Lung (tissue), 12 donors: ENCODE results near the gene COX11. TPM values are rescaled to one million over a fixed set of nuclear protein-coding genes. Genes with fewer than 3 reads are reported as not detected.

Source experiments
- ATAC-seq: fragments of 200-7000 bp; cut with Tn5 transposase; one replicate; pipeline ENCODE4 v1.9.1; 2020; ENCODE audit warnings: moderate number of reproducible peaks; ENCODE audit not compliant: insufficient read depth, low FRiP score
- DNase-seq, 3 donors: peaks; one replicate each; pipeline ENCODE4 v3.0.0-alpha.2; 2013 to 2017
- H3K27ac ChIP-seq, 2 donors: one replicate each; pipeline ENCODE4 v1.5.1; 2013; ENCODE audit warnings: mild to moderate bottlenecking in 2 of 2, moderate library complexity in 2 of 2, control low read depth in 1 of 2, inconsistent platforms in 1 of 2, low read depth in 1 of 2, low read length in 1 of 2
- H3K27me3 ChIP-seq, 3 donors: one replicate each; pipeline ENCODE4 v1.5.1; 2013; ENCODE audit warnings: low read length in 2 of 3; ENCODE audit not compliant: control insufficient read depth in 3 of 3, insufficient read depth in 3 of 3
- H3K36me3 ChIP-seq, 4 donors: one replicate each; pipeline ENCODE4 v1.5.1; 2013; ENCODE audit warnings: low read length in 4 of 4, mild to moderate bottlenecking in 1 of 4, moderate library complexity in 1 of 4; ENCODE audit not compliant: control insufficient read depth in 4 of 4, insufficient read depth in 4 of 4
- H3K4me1 ChIP-seq, 5 donors: one replicate each; pipeline ENCODE4 v1.5.1; 2013; ENCODE audit warnings: low read length in 5 of 5, mild to moderate bottlenecking in 2 of 5, moderate library complexity in 1 of 5; ENCODE audit not compliant: control insufficient read depth in 5 of 5, insufficient read depth in 5 of 5
- H3K4me3 ChIP-seq: one replicate; pipeline ENCODE4 v1.5.1; 2013; ENCODE audit warnings: mild to moderate bottlenecking, control low read depth, moderate library complexity
- H3K9ac ChIP-seq, 2 donors: one replicate each; pipeline ENCODE4 v1.5.1; 2013; ENCODE audit warnings: low read length in 2 of 2, control low read depth in 1 of 2; ENCODE audit not compliant: insufficient read depth in 1 of 2
- H3K9me3 ChIP-seq, 4 donors: one replicate each; pipeline ENCODE4 v1.5.1; 2013; ENCODE audit warnings: low read length in 3 of 4, mild to moderate bottlenecking in 1 of 4, moderate library complexity in 1 of 4; ENCODE audit not compliant: control insufficient read depth in 4 of 4, insufficient read depth in 3 of 4
- CTCF ChIP-seq: IDR thresholded peaks from 2 replicates; pipeline ENCODE4 v1.5.1; 2012; ENCODE audit warnings: mild to moderate bottlenecking; ENCODE audit errors: control extremely low read depth, extremely low read depth
- WGBS, 2 donors: extraction: QIAGEN DNeasy Blood & Tissue Kit; methylation state at CpG; one replicate each; pipeline ENCODE4 v1.1.7; 2013; 5-methylcytosine and 5-hydroxymethylcytosine counted together
- polyA plus RNA-seq, 2 donors: library from polyadenylated mRNA; stranded (reverse); fragments of 200-250 nt; gene quantifications; one replicate each; pipeline ENCODE4 v1.2.1, GENCODE V29; 2013
- total RNA-seq, 2 donors: library from RNA; depleted of rRNA in 1 of 2; stranded (reverse); fragments of >200 nt in 1 of 2; gene quantifications; one replicate each; pipeline ENCODE4 v1.2.1, GENCODE V29; 2014 to 2021
- donor health status: control.
- donor health status: control.
- donor health status: Bipolar disorder and iron deficiency.
- donor health status: healthy.
- donor health status: DM: yes; HTN: yes; CAD: no.

Gene COX11
- total and polyA plus RNA-seq, 4 donors, result 21.8 to 44.6 (median 34.4) TPM

- TF ChIP-seq CTCF, result no peak
- WGBS, 2 donors, result 96 to 98% methylated on average over 1 of the region's 1 CpG
- Histone ChIP-seq H3K27me3 (no peaks in the 10 kb centered on the region), H3K4me1 (no peaks in the 10 kb centered on the region), H3K9ac (no peak overlapping the region), H3K4me3 (no peak overlapping the region), H3K27ac (no peak overlapping the region), H3K36me3 (peaks cover 2 to 14% (median 4%) of the 10 kb centered on the region in 4 donors), H3K9me3 (no peaks in the 10 kb centered on the region)
- ATAC-seq (no peak), DNase-seq (no peak)
Measured at GRCh38 chr17:54991567-54991966, 23.1 kb upstream of the COX11 start.

GRCh38 chr17:54990118-54990517 lies 21.7 kb upstream of the COX11 start:
- no peak for DNase-seq
- Histone ChIP-seq H3K4me3 (no peak overlapping the region), H3K9me3 (no peaks in the 10 kb centered on the region), H3K27me3 (no peaks in the 10 kb centered on the region), H3K9ac (no peak overlapping the region), H3K4me1 (peaks cover 0 to 9% (median 0%) of the 10 kb centered on the region in 5 donors), H3K36me3 (peaks cover 3 to 5% (median 4%) of the 10 kb centered on the region in 4 donors), H3K27ac (no peak overlapping the region)
- no peak for ATAC-seq
- TF ChIP-seq CTCF, result no peak
- WGBS, 2 donors, result 94 to 96% methylated on average over 4 of the region's 4 CpGs

GRCh38 chr17:54985476-54985875 lies 17.0 kb upstream of the COX11 start:
- H3K36me3 ChIP-seq, result peaks cover 0 to 4% (median 3%) of the 10 kb centered on the region in 4 donors
- peaks cover 0 to 9% (median 0%) of the 10 kb centered on the region in 5 donors for H3K4me1 ChIP-seq
- no peak for TF ChIP-seq CTCF
- H3K9ac ChIP-seq, result no peak overlapping the region
- DNase-seq (no peak), ATAC-seq (no peak)
- 39 to 84% methylated on average over 1 of the region's 1 CpG for WGBS, 2 donors
- no peak overlapping the region for H3K27ac ChIP-seq
- H3K9me3 ChIP-seq, result peaks cover 0 to 5% (median 2%) of the 10 kb centered on the region in 4 donors
- H3K4me3 ChIP-seq, result no peak overlapping the region
- no peaks in the 10 kb centered on the region for H3K27me3 ChIP-seq

GRCh38 chr17:54983260-54983659 lies 14.8 kb upstream of the COX11 start:
- Histone ChIP-seq H3K27ac (no peak overlapping the region), H3K4me1 (peaks cover 0 to 16% (median 0%) of the 10 kb centered on the region in 5 donors), H3K27me3 (no peaks in the 10 kb centered on the region), H3K9me3 (peaks cover 0 to 7% (median 2%) of the 10 kb centered on the region in 4 donors), H3K9ac (no peak overlapping the region), H3K36me3 (peaks cover 0 to 4% (median 2%) of the 10 kb centered on the region in 4 donors), H3K4me3 (no peak overlapping the region)
- TF ChIP-seq CTCF, result no peak
- no peak for DNase-seq
- no peak for ATAC-seq
